HG03575 (cell line): ENCODE results near the gene KLK6.

Experiments
- ATAC-seq: cut with Tn5 transposase; IDR thresholded peaks from one replicate; pipeline ENCODE4 v1.9.1; 2021; ENCODE audit not compliant: unreplicated experiment, insufficient number of reproducible peaks, low FRiP score; ENCODE audit errors: extremely low read depth

The KLK6 gene

DNA sequence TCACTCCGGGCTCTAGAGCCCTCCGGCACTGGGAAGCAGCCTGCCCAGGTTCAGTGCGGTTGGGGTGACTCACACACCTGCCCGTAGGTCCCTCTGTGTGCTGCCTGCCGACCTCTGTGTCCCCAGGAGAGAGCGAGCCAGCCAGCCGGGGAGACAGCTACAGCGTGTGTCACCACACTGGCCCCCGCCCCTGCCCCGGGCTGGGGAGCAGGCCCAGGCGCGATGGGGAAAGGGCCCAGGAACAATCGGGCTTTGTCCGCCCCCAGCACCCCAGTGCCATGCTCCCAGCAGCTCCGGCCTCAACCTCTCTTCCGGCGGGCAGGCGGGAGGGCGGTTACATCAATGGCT is at the start of gene KLK6:
KLK6 (minus strand) TSS at position 179 of the 348 bp plus-strand sequence. CDS start 1,487 bp downstream, outside the sequence.
- no peak for ATAC-seq

DNA sequence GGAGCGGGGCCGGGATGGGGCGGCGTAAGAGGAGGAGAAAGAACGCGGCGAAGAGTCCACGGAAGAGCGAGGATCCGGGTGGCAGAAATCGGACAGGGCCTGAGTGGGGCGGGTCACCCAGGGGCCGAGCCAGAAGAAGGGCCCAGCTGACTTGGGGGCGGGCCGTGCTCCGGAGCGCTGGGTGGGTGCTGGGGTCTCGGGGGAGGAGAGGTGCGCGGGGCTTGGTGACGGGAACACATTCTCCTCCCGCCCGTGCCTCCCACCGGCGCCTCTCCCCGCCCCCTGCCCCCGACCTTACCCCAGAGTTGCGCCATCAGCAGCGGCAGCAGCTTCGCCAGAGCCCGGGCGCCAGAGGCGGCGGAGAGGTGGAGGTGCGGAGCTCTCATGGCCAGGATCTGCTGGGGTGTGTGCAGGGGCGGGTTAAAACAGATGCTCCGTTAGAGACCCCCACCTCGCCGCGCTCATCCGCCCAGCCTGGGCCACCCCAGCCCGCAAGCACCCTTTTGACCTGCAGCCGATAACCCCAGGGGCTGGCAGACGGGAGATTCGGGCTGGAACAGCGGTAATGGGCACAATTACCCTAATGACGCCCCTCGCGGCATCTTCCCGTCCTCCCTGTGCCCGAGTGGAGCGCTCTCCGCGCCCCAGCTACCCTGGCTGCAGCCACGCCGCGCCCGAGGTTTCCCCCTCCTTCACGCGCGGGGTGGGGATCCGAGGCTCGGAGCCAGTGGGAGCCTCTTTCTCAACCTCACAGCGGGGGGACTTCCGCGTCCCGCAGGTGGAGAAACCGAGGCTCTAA is 49.6 kb upstream of the KLK6 start:
- ATAC-seq = no peak

DNA sequence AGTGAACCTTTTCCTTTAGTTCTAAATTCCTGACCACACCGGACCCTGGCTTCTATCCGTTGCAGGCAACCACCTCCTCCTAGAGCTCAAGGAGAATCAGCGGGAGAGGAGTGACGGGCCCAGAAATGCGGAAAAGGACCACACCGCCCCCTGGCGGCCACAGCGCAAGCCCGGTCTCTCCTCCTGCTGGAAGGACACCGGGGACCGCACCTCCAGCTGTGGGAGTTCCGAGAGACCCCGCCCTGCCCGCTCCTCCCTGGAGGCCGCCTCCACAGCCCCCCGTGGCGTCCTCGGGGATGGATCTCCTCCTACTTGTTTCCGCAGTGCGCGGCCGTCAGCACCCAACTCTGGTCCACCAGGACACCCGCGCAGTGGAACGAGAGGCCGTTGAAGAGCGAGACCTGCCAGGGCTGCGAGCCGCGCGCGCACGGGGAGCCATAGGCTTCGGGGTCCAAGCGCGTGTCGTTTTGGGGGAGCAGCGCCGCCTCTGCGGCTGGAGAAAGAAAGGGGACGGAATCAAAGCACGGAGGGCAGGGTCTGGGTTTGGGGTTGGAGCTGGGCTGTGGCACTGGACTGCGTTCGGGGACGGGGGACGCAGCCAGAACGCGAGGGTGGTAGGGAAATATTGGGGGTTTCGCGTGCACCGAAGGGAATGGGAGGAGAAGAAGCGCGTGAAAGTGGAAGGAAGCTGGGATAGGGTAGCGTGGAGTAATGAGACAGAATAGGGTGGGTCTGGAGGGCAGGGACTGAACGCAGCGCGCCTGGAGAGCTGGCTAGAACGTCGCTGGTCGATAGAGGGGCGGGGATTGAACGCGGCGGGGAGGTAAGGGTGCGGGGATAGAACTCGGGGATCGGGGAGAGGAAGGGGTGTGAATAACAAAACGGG is 47.6 kb upstream of the KLK6 start:
- no peak for ATAC-seq

DNA sequence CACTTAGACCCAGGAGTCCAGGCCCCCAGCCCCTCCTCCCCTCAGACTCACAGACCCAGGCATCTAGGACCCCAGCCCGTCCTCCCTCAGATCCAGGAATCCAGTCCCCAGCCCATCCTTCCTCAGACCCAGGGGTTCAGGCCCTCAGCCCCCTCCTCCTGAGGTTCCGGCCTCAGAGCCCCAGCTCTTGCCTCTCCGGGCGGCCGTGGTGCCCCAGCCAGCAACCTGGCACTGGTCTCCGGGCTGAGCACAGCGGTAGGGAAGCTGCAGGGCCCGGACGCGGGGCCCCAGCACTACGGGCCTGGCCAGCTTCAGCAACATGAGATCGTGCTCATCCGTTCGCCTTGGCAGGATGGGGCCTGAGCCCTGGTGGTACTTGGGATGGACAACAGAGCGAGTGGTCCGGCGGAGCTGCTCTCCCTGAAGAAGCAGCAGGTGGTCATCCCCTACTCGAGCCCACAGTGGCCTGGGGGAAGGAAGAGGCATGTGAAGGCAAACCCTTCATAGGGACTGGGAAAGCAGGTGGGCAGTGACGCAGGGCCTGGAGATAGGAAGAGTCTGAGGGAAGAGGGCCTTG is 46.4 kb upstream of the KLK6 start:
- ATAC-seq = no peak

DNA sequence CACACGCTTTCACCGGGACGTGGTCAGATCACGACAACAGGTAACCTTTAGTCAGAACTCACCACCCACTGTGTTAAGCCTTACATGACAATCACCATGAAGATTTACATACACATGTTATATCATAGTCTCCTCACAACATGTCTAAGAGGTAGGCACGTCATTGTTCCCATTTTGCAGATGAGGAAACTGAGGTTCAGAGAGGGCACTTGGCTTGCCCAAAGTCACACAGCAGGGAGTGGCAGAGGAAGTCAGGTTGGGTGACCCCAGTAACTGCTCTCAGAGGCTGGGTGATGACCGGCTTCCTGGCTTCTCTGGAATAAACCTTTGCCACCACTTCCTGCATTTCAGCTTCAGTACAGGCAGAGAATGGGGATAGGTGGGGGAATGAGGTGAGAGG is 44.9 kb upstream of the KLK6 start:
- no peak for ATAC-seq

DNA sequence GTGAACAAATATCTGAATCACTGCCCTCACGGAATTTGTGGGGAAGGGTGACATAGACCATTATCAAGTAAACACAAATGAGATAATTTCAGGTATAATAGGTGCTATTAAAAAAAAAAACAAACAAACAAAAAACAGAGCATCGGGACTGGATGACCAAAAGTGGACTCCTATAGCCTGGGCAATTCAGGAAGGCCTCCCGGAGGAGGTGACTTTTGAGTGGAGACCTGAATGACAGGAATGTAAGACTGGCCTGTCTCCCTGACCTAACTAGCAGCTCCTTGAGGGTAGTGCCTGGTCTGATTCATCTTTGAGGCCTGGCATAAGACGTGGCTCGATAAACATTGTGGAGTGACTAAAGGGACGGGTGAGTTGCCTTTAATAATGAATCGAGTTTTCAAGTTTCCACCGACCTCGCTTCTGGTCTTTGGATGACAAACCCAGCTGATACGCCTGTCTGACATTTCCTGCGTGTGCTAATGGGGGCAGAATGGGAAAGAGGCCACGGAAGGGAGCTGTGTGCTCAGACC is 43.3 kb upstream of the KLK6 start:
- no peak for ATAC-seq

DNA sequence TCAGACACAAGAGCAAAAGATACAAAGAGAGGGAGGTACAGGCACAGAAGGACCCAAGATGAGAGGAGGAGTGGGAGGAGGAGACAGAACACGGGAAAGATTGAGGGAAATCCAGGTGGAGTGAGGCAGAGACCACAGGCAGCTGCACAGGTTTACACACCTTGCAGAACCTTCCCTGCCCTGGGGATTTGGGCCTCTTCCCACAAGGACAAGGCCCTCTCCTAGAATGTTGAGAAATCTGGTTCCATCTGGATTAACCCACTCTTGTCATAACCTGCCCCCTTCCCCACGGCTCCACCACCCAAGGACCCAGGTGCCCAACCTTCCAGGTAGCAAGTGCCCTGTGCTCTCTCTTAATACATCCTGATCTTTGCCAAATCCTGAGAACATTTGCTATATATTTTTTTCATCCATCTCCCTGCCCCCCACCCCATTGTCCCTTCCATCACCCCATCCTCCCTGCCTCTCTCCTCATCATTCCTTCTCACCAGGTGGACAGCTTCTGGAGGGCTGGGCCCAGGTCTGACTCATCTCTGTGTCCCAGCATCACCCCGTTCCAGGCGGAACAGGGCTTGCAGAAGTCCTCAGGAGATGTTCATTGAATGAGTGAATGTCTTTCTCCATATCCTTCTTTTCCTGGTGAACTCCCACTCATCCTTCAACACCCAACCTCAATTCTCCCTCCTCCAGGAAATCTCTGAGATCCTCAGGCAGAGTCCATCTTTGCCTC is 40.8 kb upstream of the KLK6 start:
- ATAC-seq = no peak

DNA sequence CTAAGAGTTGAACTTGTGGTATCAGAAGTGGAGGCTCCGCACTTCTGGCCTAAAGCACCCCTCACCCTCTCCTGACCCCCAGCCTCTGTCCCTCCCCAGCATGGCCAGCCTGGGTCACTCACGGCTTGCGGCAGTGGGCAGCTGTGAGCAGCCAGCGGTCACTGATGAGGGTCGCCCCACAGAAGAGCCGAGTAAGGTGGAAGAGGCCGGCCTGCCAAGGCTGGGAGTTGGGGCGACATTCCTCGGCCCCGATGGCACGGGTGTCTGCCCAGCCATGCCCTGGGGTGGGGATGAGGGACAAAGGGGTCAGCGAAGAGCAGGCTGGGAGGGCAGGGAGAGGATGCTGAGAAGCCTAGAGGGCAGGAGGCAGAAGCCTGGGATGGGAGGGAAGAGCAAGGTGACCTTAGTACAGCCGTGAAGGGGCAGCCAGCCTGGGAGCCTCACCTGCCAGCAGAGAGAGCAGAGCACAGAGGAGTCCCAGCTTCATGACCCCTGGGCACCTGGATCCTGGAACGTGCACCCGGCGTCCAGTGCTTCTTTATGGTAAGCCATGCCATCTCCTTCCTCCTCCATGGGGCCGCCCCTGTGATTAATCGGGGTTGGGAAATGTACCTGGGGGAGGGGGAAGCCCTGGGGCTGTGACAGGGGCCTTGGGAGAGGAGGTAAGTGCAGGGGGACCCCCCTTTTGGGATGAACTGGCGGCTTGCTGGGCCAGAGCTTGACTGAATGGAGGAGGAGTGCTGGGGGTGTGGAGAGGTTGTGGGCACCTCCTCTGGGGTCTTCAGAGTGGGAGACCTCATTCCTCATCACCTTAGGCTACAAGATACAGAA is 39.9 kb upstream of the KLK6 start:
- no peak for ATAC-seq

DNA sequence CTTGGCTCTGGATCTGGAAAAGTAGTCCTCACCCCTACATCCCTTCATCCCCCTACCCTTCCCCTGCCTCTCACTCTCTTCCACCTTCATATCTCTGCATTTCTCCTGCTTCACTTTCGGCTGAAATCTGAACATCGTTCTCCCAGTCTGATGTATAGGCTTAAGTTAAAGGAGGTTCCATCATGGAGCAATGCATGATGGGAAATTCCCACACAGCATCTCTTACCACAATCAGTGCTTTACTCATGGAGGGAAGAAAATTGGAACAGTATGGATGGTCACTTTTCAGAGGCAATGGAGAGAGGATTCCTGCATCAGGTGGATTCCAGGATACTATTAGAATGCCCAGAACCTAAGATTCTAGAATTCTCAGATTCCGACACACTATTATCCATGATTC is 38.1 kb upstream of the KLK6 start:
- ATAC-seq = no peak

DNA sequence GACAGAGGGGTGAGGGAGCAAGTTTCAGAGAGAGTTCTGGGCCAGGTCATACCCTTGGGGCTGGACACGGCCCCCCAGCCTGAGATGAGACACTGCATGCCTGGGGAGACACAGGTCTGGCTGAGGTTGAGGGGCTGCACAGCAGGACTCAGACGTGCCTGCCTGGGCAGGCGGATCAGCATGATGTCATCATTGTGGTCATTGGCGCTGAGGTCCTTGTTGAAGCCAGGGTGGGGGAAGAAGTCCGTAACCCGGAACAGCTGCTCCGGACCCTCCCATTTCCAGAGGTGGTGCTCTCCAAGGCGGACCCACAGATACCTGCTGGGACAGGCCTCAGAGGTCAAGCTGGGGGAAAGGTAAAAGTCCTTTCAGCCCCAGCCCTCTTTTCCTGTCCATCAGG is 37.0 kb upstream of the KLK6 start:
- ATAC-seq = no peak

DNA sequence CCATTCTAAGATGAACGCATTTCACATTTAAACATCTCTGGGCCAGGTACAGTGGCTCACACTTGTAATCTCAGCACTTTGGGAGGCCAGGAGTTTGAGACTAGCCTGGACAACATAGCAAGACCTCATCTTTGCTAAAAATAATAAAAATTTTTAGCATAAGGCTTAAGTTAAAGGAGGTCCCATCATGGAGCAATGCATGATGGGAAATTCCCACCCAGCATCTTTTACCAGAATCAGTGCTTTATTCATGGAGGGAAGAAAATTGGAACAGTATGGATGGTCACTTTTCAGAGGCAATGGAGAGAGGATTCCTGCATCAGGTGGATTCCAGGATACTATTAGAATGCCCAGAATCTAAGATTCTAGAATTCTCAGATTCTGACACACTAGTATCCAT is 35.9 kb upstream of the KLK6 start:
- no peak for ATAC-seq

DNA sequence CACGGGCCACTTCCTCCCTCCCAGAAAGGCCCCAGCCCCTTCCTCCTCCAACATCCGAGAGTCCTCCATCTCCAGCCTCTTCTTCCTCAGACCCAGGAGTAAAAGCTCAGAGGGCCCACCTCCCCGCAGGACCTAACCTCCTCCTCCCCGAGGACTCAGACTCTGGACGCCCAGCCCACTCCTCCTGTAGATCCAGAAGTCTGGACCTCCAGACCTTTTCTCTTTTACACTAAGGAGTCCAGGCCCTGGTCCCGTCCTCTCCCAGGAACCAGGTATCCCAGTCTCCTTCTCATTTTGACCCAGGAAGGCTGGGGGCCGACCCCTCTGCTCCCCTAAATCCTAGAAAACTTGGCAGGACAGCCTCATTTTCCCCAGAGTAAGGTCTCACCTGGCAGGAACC is 33.9 kb upstream of the KLK6 start:
- ATAC-seq = no peak

DNA sequence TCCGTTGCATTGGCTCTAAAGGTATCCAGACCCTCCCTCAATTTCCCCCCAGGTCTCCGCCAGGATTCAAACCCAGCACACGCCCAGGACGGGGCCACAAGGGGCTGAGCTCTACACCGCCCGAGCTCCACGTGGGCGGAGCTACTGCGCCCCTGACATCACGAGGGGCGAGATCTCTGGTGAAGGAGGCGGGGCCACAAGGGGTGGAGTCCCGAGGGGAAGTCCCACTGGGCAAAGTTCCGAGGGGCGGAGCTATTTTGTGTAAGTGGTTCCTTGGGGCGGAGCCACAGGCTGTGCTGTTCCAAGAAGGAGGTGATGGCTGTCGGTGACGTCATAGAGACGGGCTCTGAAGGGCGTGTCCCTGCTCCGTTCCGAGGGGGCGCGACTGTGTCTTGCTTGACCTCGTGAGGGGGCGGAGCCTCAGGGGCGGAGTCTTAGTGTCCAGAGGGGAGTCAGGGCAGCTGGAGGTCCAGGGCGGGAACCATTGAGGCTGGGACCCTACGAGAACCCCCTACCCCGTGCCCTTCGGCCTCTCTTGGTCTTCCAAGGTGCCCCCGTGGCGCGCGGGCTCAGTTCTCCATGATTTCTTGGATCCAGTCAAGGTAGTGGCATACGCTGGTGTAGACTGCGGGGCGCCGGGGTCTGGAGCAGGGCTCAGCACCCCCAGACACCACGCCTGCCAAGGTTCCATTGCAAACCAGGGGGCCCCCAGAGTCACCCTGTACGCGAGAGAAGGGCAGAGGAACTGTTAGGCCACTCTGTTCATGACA is 33.3 kb upstream of the KLK6 start:
- ATAC-seq = no peak

DNA sequence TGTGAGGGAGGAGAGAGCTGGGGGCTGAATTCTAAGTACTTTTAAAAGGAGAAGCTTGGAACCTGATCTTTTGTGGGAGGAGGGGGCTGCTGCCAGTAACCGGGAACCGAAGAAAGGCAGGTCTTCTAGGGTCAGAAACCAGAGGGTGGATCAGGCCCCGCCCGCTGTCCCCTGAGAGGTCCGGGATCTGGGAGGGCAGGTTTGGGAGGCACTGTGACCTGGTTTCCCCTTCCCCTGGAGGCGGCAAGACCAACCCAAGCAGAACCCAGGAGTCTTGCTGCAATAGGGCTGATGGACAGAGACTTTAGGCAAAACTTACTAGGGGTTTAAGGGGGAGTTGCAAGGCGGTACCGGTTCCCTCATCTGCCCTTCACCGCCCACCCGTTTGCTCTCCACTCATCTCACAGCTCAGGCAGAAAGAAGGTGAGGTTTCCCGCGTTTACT is 32.7 kb upstream of the KLK6 start:
- ATAC-seq = no peak

DNA sequence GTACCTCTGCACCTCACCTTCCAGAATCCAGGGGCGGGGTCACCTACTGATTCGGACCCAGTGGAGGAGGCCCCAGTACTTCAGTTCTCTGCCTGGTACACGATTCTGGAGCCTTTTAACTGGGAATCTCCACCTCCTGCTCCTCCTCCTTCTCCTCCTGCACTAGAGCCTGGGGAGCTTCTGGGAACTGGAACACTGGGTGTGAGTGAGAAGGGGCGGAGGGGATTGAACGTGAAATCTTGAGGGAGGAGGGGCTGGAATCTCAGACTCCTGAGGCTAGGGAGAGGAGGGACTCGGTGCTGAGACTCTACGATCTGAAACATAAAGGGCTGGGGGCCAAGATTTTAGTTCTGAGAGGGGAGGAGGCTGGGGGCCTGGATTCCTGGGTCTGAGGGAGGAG is 32.1 kb upstream of the KLK6 start, which contains the start of gene KLK8:
KLK8 (minus strand) TSS at position 90 of the 400 bp plus-strand sequence. CDS start 437 bp downstream, outside the sequence.
- ATAC-seq = no peak

DNA sequence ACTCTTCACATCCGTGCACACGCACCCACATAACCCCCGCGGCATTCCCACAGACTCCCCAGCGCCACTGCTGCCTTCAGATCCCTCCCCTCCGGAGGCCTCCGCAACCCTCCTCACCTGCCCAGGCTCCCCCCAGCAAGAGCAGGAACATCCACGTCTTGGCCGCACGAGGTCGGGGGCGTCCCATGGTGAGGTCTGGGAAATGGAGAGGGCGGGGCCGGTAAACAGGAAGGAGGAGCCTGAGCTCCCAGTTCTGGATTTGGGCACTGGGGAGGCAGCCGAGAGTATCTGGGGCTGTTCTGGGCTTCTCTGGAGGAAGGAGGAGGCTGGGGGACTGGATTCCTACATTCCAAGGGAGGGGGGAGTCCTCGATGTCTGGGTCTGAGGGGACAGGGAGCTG is 31.6 kb upstream of the KLK6 start:
- ATAC-seq = no peak

DNA sequence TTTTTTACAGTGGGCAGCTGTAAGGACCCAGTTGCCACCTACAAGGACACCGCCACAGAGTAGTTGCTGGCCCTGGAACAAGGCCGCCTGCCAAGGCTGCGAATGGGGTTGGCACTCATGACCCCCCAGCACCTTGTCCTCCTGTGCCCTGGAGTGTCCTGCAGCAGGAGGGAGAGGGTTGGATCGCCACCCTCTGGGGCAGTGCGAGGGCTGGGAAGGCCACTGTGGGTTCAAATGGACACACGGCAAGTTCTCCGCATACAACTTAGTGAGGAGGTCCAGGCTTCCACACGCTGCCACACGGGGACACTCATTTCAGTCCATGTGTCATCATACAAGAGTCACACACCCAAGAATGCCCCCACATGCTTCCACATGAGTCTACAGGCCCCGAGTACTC is 31.0 kb upstream of the KLK6 start:
- ATAC-seq = no peak
